Neural progenitor cell (in vitro differentiated cells): ENCODE measurements around the gene LBH. TPM values are rescaled to one million over a fixed set of nuclear protein-coding genes. Genes with fewer than 3 reads are reported as not detected.

Source experiments
- DNase-seq: peaks from one replicate; pipeline ENCODE4 v3.0.0-alpha.2; 2016; ENCODE audit warnings: low spot score
- H2AFZ ChIP-seq: fragments of 200-600 bp; sonication (generic); replicated peaks from 2 replicates; pipeline ENCODE4 v1.6.1; 2016; ENCODE audit warnings: antibody characterized with exemption
- H3F3A ChIP-seq: fragments of 200-600 bp; sonication (generic); 2 replicates; pipeline ENCODE4 v1.6.1; 2016; ENCODE audit warnings: antibody characterized with exemption, low read depth
- H3K27ac ChIP-seq: fragments of 200-600 bp; sonication (generic); 2 replicates; pipeline ENCODE4 v1.5.1; 2016; ENCODE audit warnings: mild to moderate bottlenecking
- H3K27me3 ChIP-seq: fragments of 200-600 bp; sonication (generic); 2 replicates; pipeline ENCODE4 v1.6.1; 2016; ENCODE audit warnings: mild to moderate bottlenecking, moderate library complexity
- H3K36me3 ChIP-seq: fragments of 200-600 bp; sonication (generic); 2 replicates; pipeline ENCODE4 v1.5.1; 2016
- H3K4me1 ChIP-seq: fragments of 200-600 bp; sonication (generic); 2 replicates; pipeline ENCODE4 v1.6.1; 2016; ENCODE audit warnings: mixed run types
- H3K4me2 ChIP-seq: fragments of 200-600 bp; sonication (generic); 2 replicates; pipeline ENCODE4 v1.6.1; 2016
- H3K4me3 ChIP-seq: fragments of 200-600 bp; sonication (generic); 2 replicates; pipeline ENCODE4 v1.5.1; 2016
- H3K79me2 ChIP-seq: fragments of 200-600 bp; sonication (generic); 2 replicates; pipeline ENCODE4 v1.6.1; 2016; ENCODE audit warnings: low read depth
- H3K9ac ChIP-seq: fragments of 200-600 bp; sonication (generic); 2 replicates; pipeline ENCODE4 v1.6.1; 2016
- H3K9me3 ChIP-seq: fragments of 200-600 bp; sonication (generic); 2 replicates; pipeline ENCODE4 v1.5.1; 2016; ENCODE audit warnings: low read depth
- H4K20me1 ChIP-seq: fragments of 200-600 bp; sonication (generic); 2 replicates; pipeline ENCODE4 v1.6.1; 2016; ENCODE audit warnings: low read depth
- H3K27ac Mint-ChIP-seq: 3 replicates; pipeline ENCODE4 v1.8.0; 2021; ENCODE audit warnings: mixed read lengths
- H3K27me3 Mint-ChIP-seq: 2 replicates; pipeline ENCODE4 v1.8.0; 2022; ENCODE audit warnings: low read depth, mild to moderate bottlenecking, inconsistent platforms, moderate library complexity, mixed read lengths; ENCODE audit not compliant: insufficient read depth
- H3K36me3 Mint-ChIP-seq: 3 replicates; pipeline ENCODE4 v1.8.0; 2021; ENCODE audit warnings: mixed read lengths
- H3K4me1 Mint-ChIP-seq: 3 replicates; pipeline ENCODE4 v1.8.0; 2021; ENCODE audit warnings: mixed read lengths
- H3K4me3 Mint-ChIP-seq: 3 replicates; pipeline ENCODE4 v1.8.0; 2021; ENCODE audit warnings: mild to moderate bottlenecking, moderate library complexity, mixed read lengths
- H3K9me3 Mint-ChIP-seq: 3 replicates; pipeline ENCODE4 v1.8.0; 2020; ENCODE audit warnings: mixed read lengths
- CTCF ChIP-seq: fragments of 200-600 bp; sonication (generic); IDR thresholded peaks from 2 replicates; pipeline ENCODE4 v1.5.1; 2017; ENCODE audit warnings: antibody characterized with exemption, mild to moderate bottlenecking
- EZH2 ChIP-seq: fragments of 200-600 bp; sonication (generic); IDR thresholded peaks from 2 replicates; pipeline ENCODE4 v1.6.1; 2017; ENCODE audit warnings: antibody characterized with exemption, mild to moderate bottlenecking, moderate library complexity
- EZH2phosphoT487 ChIP-seq: fragments of 200-600 bp; sonication (generic); IDR thresholded peaks from 2 replicates; pipeline ENCODE4 v1.6.1; 2017; ENCODE audit warnings: antibody characterized with exemption
- total RNA-seq: library from RNA; depleted of rRNA; stranded (reverse); fragments of >200 nt; gene quantifications from 2 replicates; pipeline ENCODE4 v1.2.3, GENCODE V29; 2015; ENCODE audit warnings: low replicate concordance

The LBH gene
- total RNA-seq, 1 donor from 2014 or later, result 4.2 TPM

- H3K36me3 Mint-ChIP-seq, result no peaks in the 10 kb centered on the region
- Histone ChIP-seq H3K27me3 (no peaks in the 10 kb centered on the region), H3K4me1 (peaks cover 9% of the 10 kb centered on the region), H3K9ac (no peak overlapping the region), H3K4me3 (no peak overlapping the region), H3K4me2 (no peak overlapping the region), H3K36me3 (no peaks in the 10 kb centered on the region), H2AFZ (no peak overlapping the region), H3F3A (no peaks in the 10 kb centered on the region), H4K20me1 (no peaks in the 10 kb centered on the region), H3K9me3 (no peaks in the 10 kb centered on the region), H3K27ac (no peak overlapping the region), H3K79me2 (no peaks in the 10 kb centered on the region)
- TF ChIP-seq EZH2phosphoT487 (no peak), EZH2 (no peak), CTCF (no peak)
- H3K9me3 Mint-ChIP-seq, result no peaks in the 10 kb centered on the region
- H3K4me1 Mint-ChIP-seq, result peaks cover 3% of the 10 kb centered on the region
- no peak overlapping the region for H3K4me3 Mint-ChIP-seq
- peaks cover 2% of the 10 kb centered on the region for H3K27me3 Mint-ChIP-seq
- H3K27ac Mint-ChIP-seq, result no peak overlapping the region
- DNase-seq, result no peak
Measured at GRCh38 chr2:30213907-30214463, 17.3 kb upstream of the LBH start.

- Mint-ChIP-seq H3K4me3 (no peak overlapping the region), H3K9me3 (no peaks in the 10 kb centered on the region), H3K4me1 (peaks cover 3% of the 10 kb centered on the region), H3K36me3 (no peaks in the 10 kb centered on the region), H3K27me3 (peaks cover 2% of the 10 kb centered on the region), H3K27ac (no peak overlapping the region)
- no peak overlapping the region for H2AFZ ChIP-seq
- DNase-seq, result no peak
- H3K9ac ChIP-seq, result no peak overlapping the region
- H3K79me2 ChIP-seq, result no peaks in the 10 kb centered on the region
- H3K4me3 ChIP-seq, result no peak overlapping the region
- no peak overlapping the region for H3K4me2 ChIP-seq
- H3K27ac ChIP-seq, result no peak overlapping the region
- no peak for TF ChIP-seq EZH2
- no peak for TF ChIP-seq CTCF
- no peak for TF ChIP-seq EZH2phosphoT487
- H3K27me3 ChIP-seq, result no peaks in the 10 kb centered on the region
- peaks cover 9% of the 10 kb centered on the region for H3K4me1 ChIP-seq
- no peaks in the 10 kb centered on the region for H3F3A ChIP-seq
- H3K9me3 ChIP-seq, result no peaks in the 10 kb centered on the region
- no peaks in the 10 kb centered on the region for H3K36me3 ChIP-seq
- H4K20me1 ChIP-seq, result no peaks in the 10 kb centered on the region
Measured at GRCh38 chr2:30216157-30216556, 15.2 kb upstream of the LBH start.

- Mint-ChIP-seq H3K27ac (no peak overlapping the region), H3K4me1 (peaks cover 3% of the 10 kb centered on the region), H3K9me3 (no peaks in the 10 kb centered on the region), H3K27me3 (peaks cover 4% of the 10 kb centered on the region), H3K4me3 (no peak overlapping the region), H3K36me3 (no peaks in the 10 kb centered on the region)
- no peaks in the 10 kb centered on the region for H3F3A ChIP-seq
- H4K20me1 ChIP-seq, result no peaks in the 10 kb centered on the region
- no peak for TF ChIP-seq CTCF
- TF ChIP-seq EZH2, result no peak
- TF ChIP-seq EZH2phosphoT487, result no peak
- H3K9ac ChIP-seq, result no peak overlapping the region
- peak overlapping the region; percentile 4 for H3K4me2 ChIP-seq
- no peaks in the 10 kb centered on the region for H3K79me2 ChIP-seq
- no peaks in the 10 kb centered on the region for H3K27me3 ChIP-seq
- H2AFZ ChIP-seq, result no peak overlapping the region
- H3K27ac ChIP-seq, result no peak overlapping the region
- H3K36me3 ChIP-seq, result no peaks in the 10 kb centered on the region
- no peaks in the 10 kb centered on the region for H3K9me3 ChIP-seq
- no peak overlapping the region for H3K4me3 ChIP-seq
- DNase-seq, result peak; percentile 30
- H3K4me1 ChIP-seq, result peaks cover 9% of the 10 kb centered on the region
Measured at GRCh38 chr2:30217644-30218337, 13.5 kb upstream of the LBH start.
